NCI-H82 treated with DMSO at 0.1 percent for 48 hours (cell line): ENCODE data around the gene BAHD1.

Source experiments
- DNase-seq: peaks from one replicate; lab custom pipeline; 2025; ENCODE audit not compliant: unreplicated experiment; lab: John Stamatoyannopoulos, UW

Gene BAHD1

GRCh38 chr15:40440743-40441564, at the start of gene BAHD1:
TSS of gene BAHD1 (plus strand) at chr15:40440953. CDS start at chr15:40458465, 17,512 bp downstream.
- peak; percentile 78 for DNase-seq

GRCh38 chr15:40392986-40393948, 47.5 kb upstream of the BAHD1 start:
- DNase-seq = no peak

GRCh38 chr15:40397688-40398412, 42.9 kb upstream of the BAHD1 start:
- DNase-seq = no peak

- no peak for DNase-seq
These were observed 42.3 kb upstream of the BAHD1 start for GRCh38 chr15:40398413-40398873.

- no peak for DNase-seq
These were observed 41.4 kb upstream of the BAHD1 start for GRCh38 chr15:40399370-40399769.

- DNase-seq = peak; percentile 76
These were observed 35.0 kb upstream of the BAHD1 start, which contains the start of gene IVD for GRCh38 chr15:40405501-40406381. TSS of gene IVD (plus strand) at chr15:40405795. CDS start at chr15:40405828, 33 bp downstream.

GRCh38 chr15:40407330-40407990, 33.3 kb upstream of the BAHD1 start:
- no peak for DNase-seq

- no peak for DNase-seq
These were observed 31.4 kb upstream of the BAHD1 start for GRCh38 chr15:40409366-40409765.

GRCh38 chr15:40410476-40410875, 30.3 kb upstream of the BAHD1 start:
- no peak for DNase-seq

- no peak for DNase-seq
These were observed 28.5 kb upstream of the BAHD1 start for GRCh38 chr15:40412095-40412759.

- DNase-seq = no peak
These were observed 27.7 kb upstream of the BAHD1 start for GRCh38 chr15:40413036-40413435.

- DNase-seq = no peak
These were observed 25.9 kb upstream of the BAHD1 start for GRCh38 chr15:40414816-40415215.

GRCh38 chr15:40415226-40415625, 25.5 kb upstream of the BAHD1 start:
- no peak for DNase-seq

- DNase-seq = no peak
These were observed 24.7 kb upstream of the BAHD1 start for GRCh38 chr15:40416056-40416455.

- no peak for DNase-seq
These were observed 22.6 kb upstream of the BAHD1 start for GRCh38 chr15:40418126-40418525.

- DNase-seq = peak; percentile 2
These were observed 20.6 kb upstream of the BAHD1 start for GRCh38 chr15:40420071-40420713.

- DNase-seq = no peak
These were observed 20.0 kb upstream of the BAHD1 start for GRCh38 chr15:40420793-40421192.
